CD14-positive monocyte (primary cell): Measurements from ENCODE around the gene TDRD7. TPM values are rescaled to one million over a fixed set of nuclear protein-coding genes. Genes with fewer than 3 reads are reported as not detected.

Experiments
- DNase-seq, 3 donors: peaks; one replicate each; pipeline ENCODE4 v3.0.0-alpha.2; 2011 to 2022
- H2AFZ ChIP-seq: 2 replicates; pipeline ENCODE4 v1.6.0; 2012; ENCODE audit warnings: mild to moderate bottlenecking, low read depth, low read length, inconsistent platforms; ENCODE audit not compliant: insufficient read depth, poor library complexity, severe bottlenecking
- H3K27ac ChIP-seq, 2 donors: 1 replicate in 1 of 2; 2 replicates in 1 of 2; pipeline ENCODE4 v1.5.1; 2012 to 2013; ENCODE audit warnings: low read length in 2 of 2, control low read depth in 1 of 2, inconsistent platforms in 1 of 2, low read depth in 1 of 2, mild to moderate bottlenecking in 1 of 2
- H3K27me3 ChIP-seq, 2 donors: one replicate each; pipeline versions ENCODE4 v1.6.0 to v1.6.1; 2011 to 2013; ENCODE audit warnings: low read length in 2 of 2; ENCODE audit not compliant: control insufficient read depth in 2 of 2, insufficient read depth in 2 of 2
- H3K36me3 ChIP-seq, 2 donors: replicated peaks in 1 of 2; 1 replicate in 1 of 2; 2 replicates in 1 of 2; pipeline versions ENCODE4 v1.5.1 to v1.6.1; 2012 to 2013; ENCODE audit warnings: low read length in 2 of 2, control low read depth in 1 of 2, inconsistent platforms in 1 of 2, mild to moderate bottlenecking in 1 of 2; ENCODE audit not compliant: insufficient read depth in 2 of 2, control insufficient read depth in 1 of 2
- H3K4me1 ChIP-seq, 2 donors: 1 replicate in 1 of 2; 2 replicates in 1 of 2; pipeline versions ENCODE4 v1.5.1 to v1.6.1; 2012 to 2013; ENCODE audit warnings: low read length in 2 of 2, control low read depth in 1 of 2, inconsistent platforms in 1 of 2, mild to moderate bottlenecking in 1 of 2, moderate library complexity in 1 of 2; ENCODE audit not compliant: insufficient read depth in 2 of 2, control insufficient read depth in 1 of 2
- H3K4me2 ChIP-seq: replicated peaks from 2 replicates; pipeline ENCODE3; 2012; ENCODE audit warnings: low read length, moderate library complexity, mild to moderate bottlenecking; ENCODE audit not compliant: poor library complexity, severe bottlenecking; ENCODE audit errors: extremely low read depth
- H3K4me3 ChIP-seq, 3 experiments: fragments of 200-600 bp in 1 of 3; sonication (generic) in 1 of 3; replicated peaks in 1 of 3; 1 replicate in 2 of 3; 2 replicates in 1 of 3; pipeline ENCODE4 v1.5.1; 2011 to 2013; ENCODE audit warnings: low read length in 3 of 3, mild to moderate bottlenecking in 3 of 3, control low read depth in 2 of 3, low read depth in 2 of 3, inconsistent platforms in 1 of 3, moderate library complexity in 1 of 3
- H3K79me2 ChIP-seq: 2 replicates; pipeline ENCODE4 v1.6.0; 2012; ENCODE audit warnings: mild to moderate bottlenecking, control low read depth, inconsistent platforms, low read length, moderate library complexity; ENCODE audit not compliant: insufficient read depth
- H3K9ac ChIP-seq: 2 replicates; pipeline ENCODE4 v1.6.0; 2017; ENCODE audit warnings: low read length, mild to moderate bottlenecking; ENCODE audit not compliant: insufficient read depth, poor library complexity, severe bottlenecking
- H3K9me3 ChIP-seq, 2 donors: replicated peaks in 1 of 2; 1 replicate in 1 of 2; 2 replicates in 1 of 2; pipeline versions ENCODE4 v1.5.1 to v1.6.1; 2012 to 2013; ENCODE audit warnings: low read length in 2 of 2, control low read depth in 1 of 2; ENCODE audit not compliant: control insufficient read depth in 1 of 2, insufficient read depth in 1 of 2
- H4K20me1 ChIP-seq: 2 replicates; pipeline ENCODE4 v1.6.0; 2012; ENCODE audit warnings: mild to moderate bottlenecking, low read length, control low read depth, moderate library complexity; ENCODE audit not compliant: insufficient read depth
- H3K27ac Mint-ChIP-seq, 7 donors: one replicate each; pipeline ENCODE4 v1.8.0; 2020; ENCODE audit warnings: mild to moderate bottlenecking in 7 of 7, mixed read lengths in 7 of 7, moderate library complexity in 6 of 7, inconsistent platforms in 2 of 7
- H3K27me3 Mint-ChIP-seq, 3 donors: one replicate each; pipeline ENCODE4 v1.8.0; 2021 to 2022; ENCODE audit warnings: low read depth in 3 of 3, mild to moderate bottlenecking in 3 of 3, mixed read lengths in 3 of 3, moderate library complexity in 3 of 3, inconsistent platforms in 1 of 3
- H3K36me3 Mint-ChIP-seq, 2 donors: one replicate each; pipeline ENCODE4 v1.8.0; 2020; ENCODE audit warnings: mixed read lengths in 2 of 2, inconsistent platforms in 1 of 2, mild to moderate bottlenecking in 1 of 2
- H3K4me1 Mint-ChIP-seq: one replicate; pipeline ENCODE4 v1.8.0; 2020; ENCODE audit warnings: mild to moderate bottlenecking, mixed read lengths
- H3K4me3 Mint-ChIP-seq, 2 donors: one replicate each; pipeline ENCODE4 v1.8.0; 2020; ENCODE audit warnings: mild to moderate bottlenecking in 2 of 2, mixed read lengths in 2 of 2, moderate library complexity in 1 of 2
- H3K9me3 Mint-ChIP-seq, 7 donors: one replicate each; pipeline ENCODE4 v1.8.0; 2020 to 2022; ENCODE audit warnings: mixed read lengths in 7 of 7, mild to moderate bottlenecking in 6 of 7, moderate library complexity in 6 of 7, inconsistent platforms in 2 of 7
- CTCF ChIP-seq: fragments of 200-600 bp; IDR thresholded peaks from one replicate; pipeline ENCODE4 v1.8.0; 2022; ENCODE audit warnings: antibody characterized with exemption, mild to moderate bottlenecking
- WGBS: methylation state at CpG from one replicate; pipeline ENCODE4 v1.1.5; 2013; ENCODE audit warnings: missing lambda C conversion rate; ENCODE audit not compliant: insufficient coverage; 5-methylcytosine and 5-hydroxymethylcytosine counted together
- intact Hi-C, 2 donors: fragments of 100-400 bp; cut with micrococcal nuclease; formaldehyde crosslinking; loops; one replicate each; pipeline versions ENCODE4 v1.15.0 to v1.15.1; 2023
- polyA plus RNA-seq, 3 donors: library from polyadenylated mRNA; depleted of rRNA in 1 of 3; unstranded in 2 of 3; stranded (reverse) in 1 of 3; fragments of 300-500 nt in 2 of 3; fragments of >200 nt in 1 of 3; fragmentation: Illumina TruSeq in 2 of 3; gene quantifications; 1 replicate in 2 of 3; 2 replicates in 1 of 3; pipeline ENCODE4 v1.2.3, GENCODE V29; 2012 to 2021

TDRD7 gene
- polyA plus RNA-seq, 3 donors, result 8.1 to 12.0 (median 11.1) TPM

- Mint-ChIP-seq H3K27ac (no peak overlapping the region), H3K27me3 (peaks cover 2 to 4% (median 3%) of the 10 kb centered on the region in 3 donors), H3K9me3 (peaks cover 0 to 9% (median 3%) of the 10 kb centered on the region in 7 donors), H3K4me3 (no peak overlapping the region), H3K36me3 (no peaks in the 10 kb centered on the region), H3K4me1 (peaks cover 2% of the 10 kb centered on the region)
- WGBS, result 80% methylated on average over 4 of the region's 9 CpGs
- Histone ChIP-seq H3K4me1 (no peaks in the 10 kb centered on the region), H3K4me2 (no peak overlapping the region), H3K4me3 (no peak overlapping the region), H3K27me3 (no peaks in the 10 kb centered on the region), H4K20me1 (no peaks in the 10 kb centered on the region), H3K27ac (no peak overlapping the region), H3K79me2 (no peaks in the 10 kb centered on the region), H2AFZ (no peak overlapping the region), H3K36me3 (no peaks in the 10 kb centered on the region), H3K9me3 (no peaks in the 10 kb centered on the region), H3K9ac (no peak overlapping the region)
- DNase-seq, result no peak
- TF ChIP-seq CTCF, result no peak
- intact Hi-C loops, result no loop called here
These were observed 120.0 kb downstream of the TDRD7 start for GRCh38 chr9:97531888-97532376.

- TF ChIP-seq CTCF, result no peak
- H3K27me3 Mint-ChIP-seq, result peaks cover 1 to 4% (median 3%) of the 10 kb centered on the region in 3 donors
- Histone ChIP-seq H3K4me2 (no peak overlapping the region), H3K9me3 (no peaks in the 10 kb centered on the region), H3K4me3 (no peak overlapping the region), H3K27ac (no peak overlapping the region), H3K27me3 (no peaks in the 10 kb centered on the region), H3K36me3 (no peaks in the 10 kb centered on the region), H3K79me2 (no peaks in the 10 kb centered on the region), H2AFZ (no peak overlapping the region), H3K9ac (no peak overlapping the region), H4K20me1 (no peaks in the 10 kb centered on the region), H3K4me1 (no peaks in the 10 kb centered on the region)
- H3K4me1 Mint-ChIP-seq, result peaks cover 2% of the 10 kb centered on the region
- no peak overlapping the region for H3K27ac Mint-ChIP-seq
- peaks cover 0 to 9% (median 3%) of the 10 kb centered on the region in 7 donors for H3K9me3 Mint-ChIP-seq
- DNase-seq, result no peak
- WGBS, result 96% methylated on average over 3 of the region's 3 CpGs
- intact Hi-C loops, result no loop called here
- H3K4me3 Mint-ChIP-seq, result no peak overlapping the region
- H3K36me3 Mint-ChIP-seq, result no peaks in the 10 kb centered on the region
These were observed 122.3 kb downstream of the TDRD7 start for GRCh38 chr9:97534185-97534584.
